Activated CD8-positive, alpha-beta T cell treated with anti-CD3 and anti-CD28 coated beads for 36 hours (primary cell): ENCODE results near the gene IFT20. TPM values are rescaled to one million over a fixed set of nuclear protein-coding genes. Genes with fewer than 3 reads are reported as not detected.
A peak's percentile ranks its signal among the peaks of the same experiment; 100 is the strongest.

Experiments
- ATAC-seq: fragments of 200-7000 bp; cut with Tn5 transposase; one replicate; pipeline ENCODE4 v1.10.0; 2021; ENCODE audit warnings: mild to moderate bottlenecking, moderate library complexity
- CTCF ChIA-PET: fragments of 350-600 bp; sonication (Branson Sonifier 250); formaldehyde crosslinking; loops from one replicate; lab custom pipeline; 2021; ENCODE audit warnings: antibody characterized with exemption; lab: Charles Lee
- POLR2A ChIA-PET: fragments of 350-600 bp; sonication (Branson Sonifier 250); formaldehyde crosslinking; loops from one replicate; lab custom pipeline; 2021; ENCODE audit warnings: antibody characterized with exemption; lab: Charles Lee
- DNase-seq: peaks from one replicate; pipeline ENCODE4 v3.0.0-alpha.2; 2020
- H3K27ac Mint-ChIP-seq: one replicate; pipeline ENCODE4 v1.8.0; 2021; ENCODE audit warnings: mild to moderate bottlenecking, mixed read lengths
- H3K27me3 Mint-ChIP-seq: one replicate; pipeline ENCODE4 v1.8.0; 2021; ENCODE audit warnings: mixed read lengths
- H3K36me3 Mint-ChIP-seq: one replicate; pipeline ENCODE4 v1.8.0; 2021; ENCODE audit warnings: low read depth, mixed read lengths
- H3K4me1 Mint-ChIP-seq: one replicate; pipeline ENCODE4 v1.8.0; 2021; ENCODE audit warnings: low read depth, mixed read lengths
- H3K4me3 Mint-ChIP-seq: one replicate; pipeline ENCODE4 v1.8.0; 2021; ENCODE audit warnings: mild to moderate bottlenecking, moderate library complexity, mixed read lengths
- H3K9me3 Mint-ChIP-seq: one replicate; pipeline ENCODE4 v1.8.0; 2021; ENCODE audit warnings: mixed read lengths
- intact Hi-C: fragments of 100-400 bp; cut with micrococcal nuclease; formaldehyde crosslinking; loops from one replicate; pipeline ENCODE4 v1.10.0; 2022
- total RNA-seq, 2 experiments: library from RNA; stranded (reverse); gene quantifications; one replicate each; pipeline ENCODE4 v1.2.3, GENCODE V29; 2021
- TF ChIP-seq, protein P1 (sequence below): fragments of 200-600 bp; IDR thresholded peaks from one replicate; pipeline ENCODE4 v1.8.0; 2022; ENCODE audit warnings: antibody characterized with exemption, mild to moderate bottlenecking

IFT20 gene
- total RNA-seq, 2 experiments from 2014 or later = 16.7 to 18.8 TPM

DNA sequence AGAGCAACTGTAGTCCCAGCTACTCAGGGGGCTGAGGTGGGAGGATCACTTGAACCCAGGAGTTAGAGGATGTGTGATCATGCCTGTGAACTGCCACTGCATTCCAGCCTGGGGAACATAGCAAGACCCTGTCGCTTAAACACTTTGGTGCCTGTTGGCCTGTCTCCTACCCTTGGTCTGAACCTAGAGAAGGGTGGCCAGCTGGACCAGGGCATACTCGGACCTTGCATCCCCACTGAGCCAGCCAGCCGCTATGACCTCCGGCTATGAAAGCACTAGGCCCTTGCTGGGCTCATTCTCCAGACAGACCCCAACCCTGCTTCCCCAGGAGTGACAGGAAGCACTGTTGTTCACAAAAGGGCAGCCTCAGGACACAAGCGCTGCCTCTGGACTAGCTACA, 4.6 kb downstream of the IFT20 start:
- intact Hi-C loops = no loop called here
- no peak for ATAC-seq
- no peaks in the 10 kb centered on the region for H3K9me3 Mint-ChIP-seq
- H3K4me1 Mint-ChIP-seq = peaks cover 29% of the 10 kb centered on the region
- no peak overlapping the region for H3K27ac Mint-ChIP-seq
- H3K36me3 Mint-ChIP-seq = peaks cover 19% of the 10 kb centered on the region
- TF ChIP-seq, protein P1, sequence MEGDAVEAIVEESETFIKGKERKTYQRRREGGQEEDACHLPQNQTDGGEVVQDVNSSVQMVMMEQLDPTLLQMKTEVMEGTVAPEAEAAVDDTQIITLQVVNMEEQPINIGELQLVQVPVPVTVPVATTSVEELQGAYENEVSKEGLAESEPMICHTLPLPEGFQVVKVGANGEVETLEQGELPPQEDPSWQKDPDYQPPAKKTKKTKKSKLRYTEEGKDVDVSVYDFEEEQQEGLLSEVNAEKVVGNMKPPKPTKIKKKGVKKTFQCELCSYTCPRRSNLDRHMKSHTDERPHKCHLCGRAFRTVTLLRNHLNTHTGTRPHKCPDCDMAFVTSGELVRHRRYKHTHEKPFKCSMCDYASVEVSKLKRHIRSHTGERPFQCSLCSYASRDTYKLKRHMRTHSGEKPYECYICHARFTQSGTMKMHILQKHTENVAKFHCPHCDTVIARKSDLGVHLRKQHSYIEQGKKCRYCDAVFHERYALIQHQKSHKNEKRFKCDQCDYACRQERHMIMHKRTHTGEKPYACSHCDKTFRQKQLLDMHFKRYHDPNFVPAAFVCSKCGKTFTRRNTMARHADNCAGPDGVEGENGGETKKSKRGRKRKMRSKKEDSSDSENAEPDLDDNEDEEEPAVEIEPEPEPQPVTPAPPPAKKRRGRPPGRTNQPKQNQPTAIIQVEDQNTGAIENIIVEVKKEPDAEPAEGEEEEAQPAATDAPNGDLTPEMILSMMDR = no peak
- ChIA-PET CTCF (interaction anchor here (0.9 to 1.1 kb wide), 2 partner anchors 11 to 79 kb away, joined by 3 to 4 read pairs; no protein-coding TSS in a partner anchor), POLR2A (interaction anchor here (0.9 to 5.8 kb wide), 4 partner anchors 12 to 69 kb away, joined by 3 to 51 read pairs (median 4); partner anchors contain the start of gene TMEM97)
- no peak for DNase-seq
- no peak overlapping the region for H3K4me3 Mint-ChIP-seq
- no peaks in the 10 kb centered on the region for H3K27me3 Mint-ChIP-seq

DNA sequence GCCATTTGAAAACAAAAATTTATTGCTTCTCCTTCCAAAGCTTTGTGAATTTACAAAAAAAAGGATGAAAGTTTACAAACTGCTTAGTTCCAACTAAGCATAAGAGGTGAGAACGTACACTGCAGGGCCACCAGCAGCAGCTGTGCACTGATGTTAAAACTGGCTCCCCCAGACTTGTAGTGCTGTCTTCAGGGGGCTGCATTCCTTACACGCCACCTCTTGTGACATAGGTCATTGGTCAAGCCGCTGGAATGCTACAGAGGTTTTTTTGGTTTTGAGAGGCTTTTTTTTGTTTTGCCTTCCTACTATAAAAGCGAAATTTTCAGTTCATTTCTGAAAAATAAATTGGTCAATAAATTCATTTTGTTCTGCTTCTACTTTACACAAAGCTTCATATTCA, 6.9 kb downstream of the IFT20 start:
- ChIA-PET CTCF (interaction anchor here (0.9 kb wide), 1 partner anchor 9 kb away, joined by 3 read pairs; no protein-coding TSS in a partner anchor), POLR2A (interaction anchor here (5.8 kb wide), 1 partner anchor 9 kb away, joined by 51 read pairs; the partner anchor contains the start of gene TMEM97)
- H3K27ac Mint-ChIP-seq = no peak overlapping the region
- H3K36me3 Mint-ChIP-seq = peaks cover 22% of the 10 kb centered on the region
- ATAC-seq = no peak
- TF ChIP-seq, protein P1 = no peak
- no peak overlapping the region for H3K4me3 Mint-ChIP-seq
- H3K9me3 Mint-ChIP-seq = no peaks in the 10 kb centered on the region
- intact Hi-C loops = no loop called here
- H3K27me3 Mint-ChIP-seq = no peaks in the 10 kb centered on the region
- DNase-seq = no peak
- H3K4me1 Mint-ChIP-seq = peaks cover 18% of the 10 kb centered on the region

DNA sequence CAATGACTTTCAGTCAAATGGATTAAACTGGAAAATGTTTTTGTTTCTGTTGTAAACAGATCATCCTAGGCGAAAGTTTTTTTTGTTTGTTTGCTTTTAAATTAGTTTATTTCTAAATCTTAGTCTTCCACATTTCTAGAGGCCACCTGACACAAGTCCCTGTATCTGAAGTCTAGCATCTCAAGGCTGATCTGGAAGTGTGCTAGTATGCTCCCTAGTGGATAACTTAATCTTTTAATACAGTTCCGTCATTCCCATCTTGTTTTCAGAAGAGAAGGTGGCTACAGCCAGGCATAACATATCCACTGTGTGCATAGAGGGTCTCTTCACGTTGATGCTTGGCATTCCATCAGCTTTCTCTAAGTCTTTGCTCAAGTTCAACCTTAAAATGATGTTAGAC, 7.6 kb downstream of the IFT20 start:
- intact Hi-C loops = no loop called here
- H3K36me3 Mint-ChIP-seq = peaks cover 22% of the 10 kb centered on the region
- H3K9me3 Mint-ChIP-seq = no peaks in the 10 kb centered on the region
- H3K27me3 Mint-ChIP-seq = no peaks in the 10 kb centered on the region
- POLR2A ChIA-PET = interaction anchor here (5.8 kb wide), 1 partner anchor 9 kb away, joined by 51 read pairs; the partner anchor contains the start of gene TMEM97
- TF ChIP-seq, protein P1 = no peak
- peaks cover 18% of the 10 kb centered on the region for H3K4me1 Mint-ChIP-seq
- ATAC-seq (no peak), DNase-seq (no peak)
- H3K27ac Mint-ChIP-seq = peak overlapping the region; percentile 49
- H3K4me3 Mint-ChIP-seq = no peak overlapping the region
- CTCF ChIA-PET = interaction anchor here (0.9 kb wide), 1 partner anchor 8 kb away, joined by 3 read pairs; no protein-coding TSS in a partner anchor

DNA sequence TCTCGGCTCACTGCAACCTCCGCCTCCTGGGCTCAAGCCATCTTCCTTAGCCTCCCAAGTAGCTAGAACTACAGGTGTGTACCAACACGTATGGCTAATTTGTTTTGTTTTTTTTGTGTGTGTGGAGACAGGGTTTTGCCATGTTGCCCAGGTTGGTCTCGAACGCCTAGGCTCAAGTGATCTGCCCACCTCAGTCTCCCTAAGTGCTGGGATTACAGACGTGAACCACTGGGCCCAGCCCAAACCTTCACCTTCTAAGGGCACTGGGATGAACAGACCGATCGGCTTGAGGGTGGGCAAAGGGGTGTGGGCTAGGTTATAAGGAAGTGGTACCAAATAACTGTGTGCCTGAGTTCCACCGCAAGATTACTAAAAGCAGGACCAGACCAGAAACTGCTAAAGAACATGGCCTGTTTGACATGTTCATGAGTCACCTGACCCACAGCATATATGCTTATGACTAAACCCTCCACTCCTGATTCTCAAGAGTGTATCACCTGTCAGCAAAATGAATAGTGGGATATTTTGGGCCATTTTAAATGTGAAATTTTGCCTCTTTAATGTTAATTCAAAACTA, 8.2 kb downstream of the IFT20 start:
- Mint-ChIP-seq H3K36me3 (peaks cover 22% of the 10 kb centered on the region), H3K9me3 (no peaks in the 10 kb centered on the region), H3K4me1 (peaks cover 18% of the 10 kb centered on the region), H3K4me3 (no peak overlapping the region), H3K27ac (peak overlapping the region; percentile 49), H3K27me3 (no peaks in the 10 kb centered on the region)
- ATAC-seq (peak; percentile 85), DNase-seq (peak; percentile 25)
- CTCF ChIA-PET = no interaction called here
- TF ChIP-seq, protein P1 = no peak
- intact Hi-C loops = no loop called here
- POLR2A ChIA-PET = interaction anchor here (0.6 to 5.8 kb wide), 4 partner anchors 8 to 631 kb away, joined by 3 to 51 read pairs (median 8); partner anchors contain the start of genes IFT20, TMEM97 and TNFAIP1

DNA sequence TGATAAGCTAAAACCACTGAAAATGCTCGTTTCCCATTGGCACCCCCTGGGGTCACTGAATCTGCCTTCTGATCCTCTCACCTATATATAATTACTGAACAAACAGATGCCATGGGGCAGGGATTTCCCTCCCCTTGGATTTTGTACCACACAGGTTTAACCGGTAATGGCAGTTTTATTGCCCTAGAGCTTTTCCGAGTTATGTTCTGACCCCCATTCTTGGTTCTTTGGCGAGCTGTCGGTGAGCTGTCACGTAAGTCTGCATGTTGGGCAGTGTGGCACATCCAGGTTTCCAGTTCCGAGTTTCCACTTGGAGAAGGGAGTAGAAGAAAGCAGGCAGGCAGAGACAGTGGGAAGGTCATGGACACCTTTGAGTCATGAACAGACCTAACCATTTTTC, 9.2 kb downstream of the IFT20 start:
- intact Hi-C loops = no loop called here
- Mint-ChIP-seq H3K27ac (no peak overlapping the region), H3K4me3 (no peak overlapping the region), H3K36me3 (peaks cover 29% of the 10 kb centered on the region), H3K9me3 (no peaks in the 10 kb centered on the region), H3K27me3 (no peaks in the 10 kb centered on the region), H3K4me1 (peaks cover 24% of the 10 kb centered on the region)
- DNase-seq (no peak), ATAC-seq (no peak)
- TF ChIP-seq, protein P1 = no peak
- POLR2A ChIA-PET = interaction anchor here (0.6 to 1.9 kb wide), 4 partner anchors 9 to 65 kb away, joined by 3 to 11 read pairs (median 4); partner anchors contain the start of genes IFT20 and TNFAIP1
- CTCF ChIA-PET = interaction anchor here (1.1 kb wide), 2 partner anchors 9 to 19 kb away, joined by 3 read pairs; partner anchors contain the start of genes IFT20 and TNFAIP1
